Activated T-helper 9 cell treated with anti-CD3 and anti-CD28 coated beads, Interleukin-2, amount 50 U/mL, for 16 hours (primary cell): ENCODE data around the gene SEC22C.

Source experiments
- DNase-seq: peaks from one replicate; pipeline ENCODE4 v3.0.0-alpha.2; 2020; ENCODE audit warnings: low read depth

The SEC22C gene

DNA sequence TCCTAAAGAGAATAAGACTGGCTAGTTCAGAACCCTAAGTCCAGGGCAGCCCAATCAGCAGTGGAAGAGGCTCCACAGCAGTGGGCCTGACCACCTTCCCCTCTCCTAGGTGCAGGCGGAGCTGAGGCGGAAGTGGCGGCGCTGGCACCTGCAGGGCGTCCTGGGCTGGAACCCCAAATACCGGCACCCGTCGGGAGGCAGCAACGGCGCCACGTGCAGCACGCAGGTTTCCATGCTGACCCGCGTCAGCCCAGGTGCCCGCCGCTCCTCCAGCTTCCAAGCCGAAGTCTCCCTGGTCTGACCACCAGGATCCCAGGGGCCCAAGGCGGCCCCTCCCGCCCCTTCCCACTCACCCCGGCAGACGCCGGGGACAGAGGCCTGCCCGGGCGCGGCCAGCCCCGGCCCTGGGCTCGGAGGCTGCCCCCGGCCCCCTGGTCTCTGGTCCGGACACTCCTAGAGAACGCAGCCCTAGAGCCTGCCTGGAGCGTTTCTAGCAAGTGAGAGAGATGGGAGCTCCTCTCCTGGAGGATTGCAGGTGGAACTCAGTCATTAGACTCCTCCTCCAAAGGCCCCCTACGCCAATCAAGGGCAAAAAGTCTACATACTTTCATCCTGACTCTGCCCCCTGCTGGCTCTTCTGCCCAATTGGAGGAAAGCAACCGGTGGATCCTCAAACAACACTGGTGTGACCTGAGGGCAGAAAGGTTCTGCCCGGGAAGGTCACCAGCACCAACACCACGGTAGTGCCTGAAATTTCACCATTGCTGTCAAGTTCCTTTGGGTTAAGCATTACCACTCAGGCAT is 45.6 kb downstream of the SEC22C start:
- DNase-seq: no peak

GRCh38 chr3:42533161-42533897 is 48.4 kb downstream of the SEC22C start:
- DNase-seq: no peak

GRCh38 chr3:42532229-42532628 is 49.5 kb downstream of the SEC22C start:
- no peak for DNase-seq

- no peak for DNase-seq
These were observed 50.3 kb downstream of the SEC22C start for GRCh38 chr3:42531470-42531869.

- no peak for DNase-seq
These were observed 51.7 kb downstream of the SEC22C start for GRCh38 chr3:42530073-42530472.

- DNase-seq: no peak
These were observed 52.3 kb downstream of the SEC22C start for GRCh38 chr3:42529468-42529867.

DNA sequence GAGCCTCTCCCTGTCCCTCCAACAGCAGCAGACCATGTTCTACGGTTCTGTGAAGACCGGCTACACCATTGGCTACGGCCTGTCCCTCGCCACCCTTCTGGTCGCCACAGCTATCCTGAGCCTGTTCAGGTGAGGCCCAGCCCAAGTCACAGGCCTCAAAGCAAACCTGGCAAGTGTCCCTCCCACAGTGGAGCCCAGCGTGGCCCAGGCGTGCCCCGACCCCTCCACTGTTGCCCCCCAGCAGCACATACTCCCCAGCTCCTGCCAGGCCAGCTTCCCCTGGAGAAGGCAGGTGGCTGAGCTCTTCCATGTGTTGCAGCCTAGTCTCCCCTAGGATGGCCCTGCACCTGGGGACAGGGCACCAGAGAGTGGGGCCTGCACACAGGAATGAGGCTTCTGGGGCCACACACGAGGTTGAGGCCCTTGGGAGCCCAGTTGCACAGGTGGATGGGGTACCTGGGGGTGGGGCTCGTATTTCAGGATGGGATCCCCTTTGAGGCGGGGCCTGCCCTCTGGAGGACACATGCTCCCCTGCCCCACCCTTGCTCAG is 54.3 kb downstream of the SEC22C start:
- DNase-seq: no peak

GRCh38 chr3:42526616-42527367 is 55.0 kb downstream of the SEC22C start:
- DNase-seq: peak; percentile 34

DNA sequence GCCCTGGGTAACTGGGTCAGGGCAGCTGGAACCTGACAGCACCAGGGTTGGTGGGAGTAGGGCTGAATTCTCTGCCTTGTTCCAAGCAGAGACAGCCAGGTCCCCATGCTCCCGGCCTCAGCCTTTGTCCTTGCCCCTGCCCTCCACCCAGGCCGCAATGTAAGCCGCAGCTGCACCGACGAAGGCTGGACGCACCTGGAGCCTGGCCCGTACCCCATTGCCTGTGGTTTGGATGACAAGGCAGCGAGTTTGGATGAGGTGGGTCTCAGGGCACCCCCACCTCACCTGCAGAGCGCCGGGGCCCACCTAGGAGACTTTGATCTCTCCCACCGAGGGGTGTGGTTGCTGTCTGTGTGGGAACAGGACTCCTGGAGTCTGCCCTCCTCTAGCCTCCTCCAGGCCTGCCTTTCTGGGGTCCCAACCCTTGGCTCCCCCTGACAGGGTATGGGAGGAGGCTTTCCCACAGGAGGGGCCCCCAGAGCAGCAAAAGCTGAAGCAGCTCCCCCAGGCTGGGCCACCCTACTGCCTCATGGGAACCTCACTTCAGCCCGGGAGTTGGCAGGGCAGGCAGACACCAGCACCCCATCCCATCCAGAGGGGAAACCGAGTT is 55.9 kb downstream of the SEC22C start:
- no peak for DNase-seq

- no peak for DNase-seq
These were observed 56.6 kb downstream of the SEC22C start for GRCh38 chr3:42525212-42525611.

DNA sequence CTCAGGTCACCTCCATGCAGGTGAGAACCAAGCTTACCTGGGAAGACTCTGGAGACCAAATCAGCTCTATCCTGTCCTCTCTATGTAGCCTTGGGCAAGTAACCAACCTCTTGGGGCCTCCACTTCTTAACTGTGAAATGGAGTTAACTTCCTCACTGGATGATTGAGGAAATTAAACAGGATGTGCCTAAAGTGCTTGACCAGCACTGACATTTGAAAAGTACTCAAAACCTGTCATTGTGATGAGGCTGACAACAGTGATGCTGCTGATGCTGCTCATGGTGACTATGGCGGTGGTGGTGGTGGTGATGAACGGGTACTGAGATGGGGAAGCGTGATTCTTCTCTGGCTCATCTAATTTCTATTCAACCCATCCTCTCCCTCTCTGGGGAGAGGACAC is 57.0 kb downstream of the SEC22C start:
- DNase-seq: no peak

DNA sequence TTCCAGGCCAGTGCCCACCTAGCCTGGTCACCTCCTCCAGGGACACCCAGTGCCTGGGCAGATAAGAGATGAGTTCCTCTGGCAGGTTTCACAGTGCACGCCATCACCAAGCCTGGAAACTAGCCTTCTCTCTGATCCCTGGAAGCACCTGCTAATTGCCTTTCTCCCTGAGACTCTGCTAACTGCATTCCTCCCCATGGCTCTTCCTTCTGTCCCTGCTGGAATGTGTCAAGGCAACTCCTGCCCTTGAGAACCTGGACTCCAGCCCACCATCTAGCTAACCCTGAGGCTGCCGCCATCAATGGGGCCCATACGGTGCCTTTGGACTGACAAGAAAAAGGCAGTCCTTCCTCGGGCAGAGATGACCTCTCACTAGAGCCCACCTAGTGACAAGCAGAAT is 60.9 kb downstream of the SEC22C start:
- no peak for DNase-seq

DNA sequence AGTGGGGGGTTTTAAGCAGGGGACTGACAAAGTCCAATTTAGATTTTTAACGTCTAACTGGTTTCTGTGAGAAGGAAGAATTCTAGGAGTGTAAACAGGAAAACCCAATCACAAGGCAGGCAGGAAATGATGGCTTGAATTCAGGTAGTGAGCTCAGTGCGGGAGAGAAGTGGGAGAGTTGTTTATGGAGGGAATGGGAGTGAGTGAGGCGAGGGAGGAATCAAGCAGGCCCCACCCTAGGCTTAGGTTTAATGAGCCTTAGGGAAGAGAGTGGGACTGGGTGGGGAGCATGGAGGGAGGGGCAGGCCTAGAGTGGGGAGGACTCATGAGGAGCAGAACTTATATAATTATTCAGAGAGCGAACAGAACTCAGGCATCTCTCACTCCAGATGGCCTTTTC is 61.4 kb downstream of the SEC22C start:
- no peak for DNase-seq

DNA sequence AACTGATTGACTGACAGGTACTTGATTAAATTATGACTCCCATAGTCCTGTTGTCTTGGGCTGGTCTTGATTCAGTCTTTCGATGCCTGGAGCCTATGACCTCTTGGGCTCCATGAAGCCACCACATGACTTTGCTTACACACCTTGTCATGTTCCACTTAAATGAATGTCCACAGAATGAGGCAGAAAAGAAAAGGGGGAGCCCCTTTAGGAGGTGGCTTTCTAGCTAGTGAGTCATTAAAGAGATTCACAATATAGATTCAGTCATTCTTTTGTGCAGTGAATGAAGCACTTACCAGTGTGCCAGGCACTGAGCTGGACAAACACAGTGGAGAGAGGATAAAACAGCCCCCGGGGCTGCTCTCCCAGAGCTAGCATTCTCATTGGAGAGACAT is 62.2 kb downstream of the SEC22C start:
- DNase-seq: no peak

DNA sequence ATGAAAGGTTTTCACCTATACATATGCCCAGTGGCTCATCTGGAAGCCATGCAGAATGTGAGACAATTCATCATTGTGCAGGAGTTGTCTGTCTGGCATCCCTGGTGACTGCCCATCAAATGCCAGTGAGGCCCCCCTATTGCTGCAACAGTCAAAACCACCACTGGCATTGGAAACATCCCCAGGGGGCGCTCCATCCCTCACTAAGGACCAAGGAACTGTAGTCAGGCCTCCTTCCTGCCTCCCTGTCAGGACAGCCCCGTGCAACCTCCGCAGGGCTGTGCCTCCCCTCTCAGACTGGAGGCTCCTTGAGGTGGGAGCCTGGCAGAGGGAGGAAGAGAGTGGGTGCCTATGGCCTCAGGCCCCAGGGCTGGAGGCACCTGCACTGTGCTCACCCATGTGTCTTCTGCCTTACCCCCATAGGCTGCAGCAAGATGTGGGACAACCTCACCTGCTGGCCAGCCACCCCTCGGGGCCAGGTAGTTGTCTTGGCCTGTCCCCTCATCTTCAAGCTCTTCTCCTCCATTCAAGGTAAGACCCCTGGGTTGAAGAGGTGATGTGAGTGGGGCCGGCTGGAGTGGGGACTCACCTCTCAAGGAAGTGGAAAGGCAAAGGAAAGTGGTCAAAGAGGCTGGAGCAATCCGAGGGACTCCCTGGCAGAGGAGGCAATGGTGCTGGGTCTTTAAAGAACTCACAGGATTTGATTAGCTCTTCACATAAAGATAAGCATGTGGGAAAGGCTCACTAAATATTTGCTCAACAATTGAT is 62.8 kb downstream of the SEC22C start:
- DNase-seq: peak; percentile 16

DNA sequence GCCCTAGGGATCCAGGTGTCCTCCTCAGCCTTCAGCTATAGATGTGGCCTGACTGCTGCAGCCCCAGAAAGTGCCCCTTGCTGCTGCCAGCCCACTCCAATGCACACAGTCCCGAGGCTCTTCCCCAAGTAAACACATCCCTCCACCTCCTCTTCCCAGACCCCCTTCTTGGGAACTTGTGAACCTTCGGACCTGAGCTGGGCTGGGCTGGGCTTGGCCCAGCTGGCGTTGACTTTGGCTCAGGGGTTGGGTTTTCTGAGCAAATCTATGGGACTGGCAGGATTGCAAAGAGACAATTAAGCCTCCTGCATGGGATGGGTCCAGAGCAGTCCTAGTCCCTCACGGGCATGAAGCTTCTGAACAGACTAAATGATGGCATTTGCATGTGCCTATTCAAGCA is 64.7 kb downstream of the SEC22C start:
- no peak for DNase-seq

DNA sequence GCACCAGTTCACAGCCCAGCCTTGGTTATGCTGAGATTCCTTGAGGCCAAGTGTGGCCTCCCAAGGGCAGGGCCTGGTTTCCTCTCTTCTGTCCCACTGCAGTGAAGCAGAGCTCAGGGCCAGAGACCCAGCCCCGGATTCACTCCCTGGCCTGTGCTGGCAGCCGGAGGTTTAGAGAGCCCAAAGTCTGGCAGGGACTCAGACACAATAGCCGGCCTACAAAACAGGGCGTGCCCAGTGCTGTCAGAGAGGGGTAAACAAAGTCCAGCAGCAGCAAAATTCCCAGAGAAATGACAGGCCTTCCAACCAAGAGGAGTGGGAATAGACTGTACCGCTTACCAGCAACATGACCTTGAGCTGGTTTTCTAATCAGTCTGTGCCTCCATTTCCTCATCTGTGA is 65.3 kb downstream of the SEC22C start:
- DNase-seq: no peak

DNA sequence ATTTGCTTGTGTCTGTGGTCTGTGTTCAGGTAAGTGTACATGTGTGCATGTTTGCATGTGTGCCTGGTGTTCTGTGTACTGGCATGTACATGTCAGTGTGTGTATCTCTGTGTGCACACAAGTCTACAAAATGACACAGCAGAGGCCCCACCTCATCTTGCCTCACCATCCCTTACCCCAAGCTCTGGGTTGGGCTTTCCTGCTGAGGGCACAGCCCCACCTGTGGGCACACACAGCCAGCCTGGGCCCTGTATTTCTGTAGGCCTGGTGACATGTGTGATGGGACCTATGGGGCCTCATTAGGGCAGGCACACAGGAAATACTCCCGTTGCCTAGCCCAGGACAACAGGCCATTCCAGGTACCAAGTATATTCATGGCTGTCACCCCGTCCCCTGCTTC is 65.8 kb downstream of the SEC22C start:
- DNase-seq: no peak

DNA sequence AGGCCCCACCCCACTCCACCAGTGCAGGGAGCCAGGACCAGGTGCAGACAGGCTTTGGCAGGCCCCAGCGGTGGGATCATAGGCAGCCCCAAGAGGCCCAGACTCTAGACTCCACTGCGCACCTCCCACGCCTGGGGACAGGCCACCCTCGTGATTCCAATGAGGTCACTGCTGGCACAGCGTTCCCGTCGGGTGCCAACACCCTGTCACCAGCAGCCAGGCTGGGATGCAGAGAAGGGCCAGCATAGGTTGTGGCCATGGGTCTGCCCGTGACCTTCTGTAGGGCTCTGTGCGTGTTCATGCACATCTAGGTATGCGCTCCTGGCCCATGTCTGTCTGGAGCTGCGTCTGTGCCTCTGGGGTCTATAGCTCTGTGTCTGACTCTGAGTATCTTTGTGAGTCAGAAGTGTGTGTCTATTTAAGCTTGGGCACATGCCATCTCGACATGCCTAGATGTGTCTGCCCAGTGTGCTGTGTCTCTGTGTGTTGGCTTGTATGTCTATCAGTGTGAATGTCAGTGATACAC is 66.3 kb downstream of the SEC22C start:
- no peak for DNase-seq

- no peak for DNase-seq
These were observed 66.9 kb downstream of the SEC22C start for GRCh38 chr3:42514876-42515275.

- no peak for DNase-seq
These were observed 68.2 kb downstream of the SEC22C start for GRCh38 chr3:42513521-42513920.
